ENCODE measurements around the gene RNF224.

Gene RNF224

DNA sequence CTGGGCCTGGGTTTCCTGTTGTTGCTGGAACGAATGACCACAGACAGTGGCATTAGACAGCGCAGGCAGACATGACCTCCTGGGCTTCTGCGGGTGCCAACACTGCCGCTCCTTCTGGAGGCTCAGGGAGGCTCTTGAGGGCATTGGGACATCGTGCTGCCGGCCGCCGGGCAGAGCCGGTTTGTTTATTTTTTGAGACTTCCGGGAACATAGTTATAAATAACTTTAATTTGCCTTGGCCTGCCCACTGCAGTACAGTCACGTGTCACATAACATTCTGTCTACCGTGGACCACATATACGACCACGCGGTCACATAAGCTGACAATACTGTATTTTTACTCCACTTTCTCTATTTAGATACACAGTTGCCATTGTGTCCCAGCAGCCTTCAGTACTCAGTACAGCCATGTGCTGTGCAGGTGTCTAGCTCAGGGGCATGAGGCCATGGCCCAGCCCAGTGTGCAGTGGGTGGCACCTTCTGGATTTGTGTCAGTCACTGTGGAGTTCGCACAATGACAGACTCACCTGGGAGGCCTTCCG, 42.0 kb downstream of the RNF224 start:
- in situ Hi-C loops (cut with MboI; ENCODE audit: low sequenced_read_pairs), result no loop called here

DNA sequence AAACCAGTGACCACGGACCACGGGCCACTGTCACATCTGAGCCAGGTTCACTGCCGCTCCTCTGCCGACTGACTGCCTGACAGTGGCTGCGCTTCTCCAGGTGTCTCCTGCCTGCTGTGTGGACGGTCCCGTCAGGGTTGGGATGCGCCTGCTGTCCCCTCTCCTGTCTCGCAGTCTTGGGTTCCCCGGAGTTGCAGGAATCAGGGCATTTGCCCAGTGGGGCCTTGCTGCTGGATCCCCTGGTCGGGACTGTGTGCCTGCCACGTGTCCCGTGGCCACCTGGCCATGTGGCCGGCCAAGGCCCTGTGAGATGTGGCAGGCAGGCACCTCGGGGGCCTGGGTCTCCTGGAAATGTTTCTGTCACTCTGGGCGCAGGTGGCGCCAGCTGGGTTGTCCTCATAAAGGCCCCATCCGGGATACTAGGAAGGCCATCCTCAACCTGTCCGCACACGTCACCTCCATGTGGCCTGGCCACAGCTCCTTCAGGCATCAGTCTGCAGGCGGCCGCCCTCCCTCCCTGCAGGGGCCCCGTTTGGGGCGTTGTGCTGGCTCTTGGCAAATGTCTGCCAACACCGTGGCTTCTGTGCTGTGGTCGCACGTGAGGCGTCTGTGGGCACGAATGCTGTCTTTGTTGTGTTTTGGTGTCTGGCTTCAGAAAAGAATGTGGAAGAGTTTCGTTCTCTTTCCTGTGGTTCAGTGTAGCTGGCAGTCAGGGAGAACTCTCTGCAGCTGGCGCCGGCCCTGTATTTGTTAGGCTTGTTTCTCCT, 43.8 kb downstream of the RNF224 start:
- in situ Hi-C loops (cut with MboI; ENCODE audit: low sequenced_read_pairs), result no loop called here

DNA sequence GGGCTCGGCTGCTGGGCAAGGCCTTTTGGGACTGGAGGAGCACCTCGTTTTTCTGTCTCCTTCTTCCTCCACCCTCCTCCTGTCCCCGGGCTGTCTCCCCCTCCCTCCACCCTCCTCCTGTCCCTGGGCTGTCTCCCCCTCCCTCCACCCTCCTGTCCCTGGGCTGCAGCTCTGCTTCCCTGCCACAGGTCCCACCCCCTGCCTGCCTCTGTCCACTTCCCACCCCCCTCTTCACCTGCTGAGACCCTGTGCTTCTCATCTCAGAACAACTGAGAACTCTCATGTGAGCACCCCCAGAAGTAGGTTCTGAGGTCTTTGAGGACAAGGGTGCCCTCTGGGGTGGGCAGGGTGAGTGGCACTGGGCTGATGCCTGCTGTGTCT, 44.4 kb downstream of the RNF224 start:
- in situ Hi-C loops (cut with MboI; ENCODE audit: low sequenced_read_pairs), result no loop called here

DNA sequence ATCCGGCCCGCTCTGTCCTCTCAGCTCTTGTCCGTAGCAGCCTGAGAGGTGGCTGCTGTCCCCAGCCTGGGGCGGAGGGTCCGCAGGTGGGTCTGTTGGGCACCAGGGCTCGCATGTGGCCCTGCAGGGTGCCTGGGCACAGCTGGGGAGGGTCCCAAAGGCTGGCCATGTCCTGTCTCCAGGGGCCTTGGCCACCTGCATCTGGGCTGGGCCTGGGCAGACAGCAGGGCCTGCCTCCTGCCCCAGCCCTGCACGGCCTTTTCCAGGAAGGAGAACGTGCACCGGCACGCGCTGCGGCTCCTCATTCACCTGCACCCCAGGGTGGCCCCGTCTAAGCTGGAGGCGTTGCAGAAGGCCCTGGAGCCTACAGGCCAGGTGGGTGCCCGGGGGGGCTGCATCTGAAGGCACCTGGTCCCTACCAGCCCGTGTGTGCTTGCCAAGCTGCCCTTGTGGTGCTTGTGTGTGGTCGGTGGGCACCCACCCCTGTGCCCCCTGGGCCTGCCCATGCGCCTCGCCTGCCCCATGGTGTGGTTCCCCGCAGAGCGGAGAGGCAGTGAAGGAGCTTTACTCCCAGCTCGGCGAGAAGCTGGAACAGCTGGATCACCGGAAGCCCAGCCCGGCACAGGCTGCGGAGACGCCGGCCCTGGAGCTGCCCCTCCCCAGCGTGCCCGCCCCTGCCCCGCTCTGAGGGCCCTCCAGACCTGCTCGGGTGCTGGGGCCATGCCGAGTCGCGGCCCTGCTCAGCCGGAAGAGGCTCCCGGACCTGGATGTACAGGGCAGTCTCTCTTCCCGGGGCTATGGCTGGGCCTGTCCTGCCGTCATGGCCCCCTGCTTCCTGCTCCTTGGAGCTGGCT, 45.2 kb downstream of the RNF224 start:
- in situ Hi-C loops (cut with MboI; ENCODE audit: low sequenced_read_pairs), result no loop called here

DNA sequence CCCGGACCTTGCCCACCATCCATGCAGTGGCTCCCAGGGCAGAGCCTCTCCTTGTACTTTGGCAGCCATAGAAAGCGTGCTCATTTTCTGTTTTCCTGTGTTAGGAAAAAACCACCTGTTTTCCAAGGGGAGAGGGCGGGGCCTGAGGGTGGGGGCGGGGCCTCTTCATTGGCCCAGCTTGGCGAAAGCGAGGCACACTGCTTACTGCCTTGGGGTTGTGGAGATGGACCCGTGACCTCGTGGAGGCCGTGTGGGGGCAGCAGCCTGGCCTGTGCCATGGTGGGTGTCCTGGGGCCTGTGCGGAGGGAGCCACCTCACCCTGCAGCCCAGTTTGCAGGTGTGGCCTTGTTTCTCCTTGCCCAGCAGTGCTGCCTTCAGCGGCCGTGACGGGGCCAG, 45.8 kb downstream of the RNF224 start:
- in situ Hi-C loops (cut with MboI; ENCODE audit: low sequenced_read_pairs), result no loop called here

DNA sequence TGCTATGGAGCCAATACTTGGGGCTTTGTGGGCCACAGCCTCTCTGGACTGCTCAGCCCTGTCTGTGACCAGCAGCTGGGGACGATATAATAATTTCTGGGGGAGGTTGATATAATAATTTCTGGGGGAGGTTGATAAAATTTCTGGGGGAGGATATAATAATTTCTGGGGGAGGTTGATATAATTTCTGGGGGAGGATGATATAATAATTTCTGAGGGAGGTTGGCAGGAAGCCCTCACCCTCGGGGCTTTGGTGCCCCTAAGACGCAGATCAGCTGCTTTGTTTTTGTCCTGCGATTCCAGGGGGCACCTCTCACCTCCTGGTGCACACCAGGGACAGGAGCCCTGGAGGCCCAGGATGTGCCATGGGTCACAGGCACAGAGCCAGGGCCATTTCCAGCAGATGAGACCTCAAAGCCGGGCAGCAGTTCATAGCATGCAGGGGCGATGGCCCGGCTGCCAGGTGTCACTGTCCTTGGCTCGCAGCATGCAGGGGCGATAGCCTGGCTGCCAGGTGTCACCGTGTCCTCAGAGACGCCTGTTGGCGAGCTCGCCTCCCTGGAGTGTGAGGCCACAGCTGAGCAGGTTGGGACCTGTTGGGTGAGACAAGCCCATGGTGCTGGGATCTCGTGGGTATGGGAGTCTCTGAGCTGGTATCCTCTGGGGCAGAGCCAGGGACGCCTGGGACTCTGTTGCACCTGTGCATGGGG, 46.5 kb downstream of the RNF224 start:
- in situ Hi-C loops (cut with MboI; ENCODE audit: low sequenced_read_pairs), result no loop called here

DNA sequence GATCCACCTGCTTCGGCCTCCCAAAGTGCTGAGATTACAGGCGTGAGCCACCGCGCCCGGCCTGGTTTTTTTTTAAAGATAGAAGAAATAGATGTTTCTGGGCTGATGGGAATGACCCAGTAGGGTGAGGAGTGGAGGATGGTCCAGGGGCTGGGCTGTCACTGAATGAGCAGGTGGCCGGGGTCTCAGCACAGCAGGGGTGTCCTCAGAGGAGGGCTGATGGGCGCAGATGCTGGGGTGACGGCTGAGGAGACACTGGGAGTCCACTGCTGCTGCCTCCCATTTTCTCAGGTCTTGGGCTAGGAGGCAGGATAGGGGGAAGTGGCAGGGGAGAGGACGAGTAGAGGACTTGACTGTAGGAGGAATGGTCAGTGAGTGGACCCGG, 47.9 kb downstream of the RNF224 start:
- in situ Hi-C loops (cut with MboI; ENCODE audit: low sequenced_read_pairs), result no loop called here

DNA sequence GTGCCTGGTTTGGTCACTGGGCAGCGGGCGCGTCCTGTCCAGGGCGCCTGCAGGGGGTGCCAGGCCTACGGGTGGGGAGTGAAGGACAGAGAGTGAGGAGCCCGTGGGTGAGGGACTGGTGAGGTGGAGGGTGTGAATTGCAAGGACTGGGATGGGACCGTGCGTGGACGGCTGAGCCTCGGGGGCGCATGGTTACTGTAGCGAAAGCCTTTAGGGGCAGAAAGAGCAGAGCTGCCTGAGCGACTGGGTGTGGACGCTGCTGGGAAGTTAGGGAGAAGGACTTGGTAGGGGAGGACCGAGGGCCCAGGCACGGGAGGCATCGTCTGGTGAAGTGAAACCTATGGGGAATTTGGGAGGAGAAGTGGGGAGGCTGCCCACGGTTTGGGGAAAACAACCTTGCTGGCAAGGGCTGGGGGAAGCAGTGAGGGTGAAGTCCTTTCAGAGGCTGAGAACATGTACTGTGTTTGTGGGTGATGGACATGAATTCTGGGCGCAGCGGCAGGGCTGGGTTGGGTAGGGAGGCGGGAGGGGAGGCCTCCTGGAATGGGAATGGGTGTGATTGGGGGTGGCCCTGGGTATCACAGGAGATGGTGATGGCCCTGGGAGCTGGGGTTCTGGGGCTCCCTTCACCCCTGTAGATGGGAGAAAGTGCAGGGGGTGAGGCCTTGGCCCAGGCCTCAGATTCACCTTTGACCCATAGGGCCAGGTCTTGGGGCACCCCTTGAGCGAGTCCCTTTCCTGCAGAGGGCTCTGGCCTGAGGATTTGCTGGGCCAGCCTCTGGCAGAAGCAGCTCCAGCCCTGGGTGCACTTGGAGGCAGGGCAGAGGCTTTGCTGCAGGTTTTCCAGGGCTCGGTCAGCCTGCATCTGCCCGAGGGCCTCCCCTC, 48.5 kb downstream of the RNF224 start:
- in situ Hi-C loops (cut with MboI; ENCODE audit: low sequenced_read_pairs), result no loop called here

DNA sequence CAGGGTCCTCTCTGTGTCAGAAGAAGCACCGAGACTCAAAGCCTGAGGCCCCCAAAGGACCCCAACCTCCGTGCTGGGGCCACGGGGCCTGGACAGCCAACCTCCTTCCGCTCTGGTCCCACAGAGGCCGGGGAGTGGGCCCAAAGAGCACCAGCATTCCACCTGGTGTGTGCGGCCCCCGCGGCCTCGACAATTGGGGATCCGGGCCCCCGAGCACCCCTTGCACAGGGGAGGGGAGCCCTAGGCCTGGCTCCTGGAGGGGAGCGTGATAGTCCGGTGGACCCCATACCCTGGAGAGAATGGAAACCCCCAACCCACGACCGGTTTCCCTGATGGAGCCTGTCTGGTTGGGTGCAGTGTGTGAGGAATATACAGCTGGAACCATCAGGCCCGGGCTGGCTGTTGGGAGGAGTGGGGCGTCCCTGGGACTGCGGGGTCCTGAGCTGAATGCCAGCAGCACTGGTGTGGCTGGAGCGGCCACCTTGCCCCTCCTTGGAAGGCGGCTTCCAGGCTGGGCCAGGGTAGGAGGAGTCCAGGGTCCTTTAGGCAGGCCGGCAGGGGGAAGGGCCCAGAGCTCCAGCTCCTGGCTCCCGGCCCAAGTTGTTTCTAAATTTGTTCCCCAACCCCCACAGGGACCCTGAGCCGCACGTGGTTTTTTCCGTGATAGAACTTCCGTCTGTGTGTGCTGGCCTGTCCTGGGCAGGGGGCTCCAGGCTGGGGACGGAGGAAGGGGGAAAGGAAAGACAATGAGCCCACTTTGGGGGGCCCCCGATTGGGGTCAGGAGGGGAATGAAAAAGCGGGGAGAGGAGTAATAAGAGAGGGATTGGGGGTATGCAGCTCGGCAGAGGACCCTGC, 49.4 kb downstream of the RNF224 start:
- in situ Hi-C loops (cut with MboI; ENCODE audit: low sequenced_read_pairs), result no loop called here

DNA sequence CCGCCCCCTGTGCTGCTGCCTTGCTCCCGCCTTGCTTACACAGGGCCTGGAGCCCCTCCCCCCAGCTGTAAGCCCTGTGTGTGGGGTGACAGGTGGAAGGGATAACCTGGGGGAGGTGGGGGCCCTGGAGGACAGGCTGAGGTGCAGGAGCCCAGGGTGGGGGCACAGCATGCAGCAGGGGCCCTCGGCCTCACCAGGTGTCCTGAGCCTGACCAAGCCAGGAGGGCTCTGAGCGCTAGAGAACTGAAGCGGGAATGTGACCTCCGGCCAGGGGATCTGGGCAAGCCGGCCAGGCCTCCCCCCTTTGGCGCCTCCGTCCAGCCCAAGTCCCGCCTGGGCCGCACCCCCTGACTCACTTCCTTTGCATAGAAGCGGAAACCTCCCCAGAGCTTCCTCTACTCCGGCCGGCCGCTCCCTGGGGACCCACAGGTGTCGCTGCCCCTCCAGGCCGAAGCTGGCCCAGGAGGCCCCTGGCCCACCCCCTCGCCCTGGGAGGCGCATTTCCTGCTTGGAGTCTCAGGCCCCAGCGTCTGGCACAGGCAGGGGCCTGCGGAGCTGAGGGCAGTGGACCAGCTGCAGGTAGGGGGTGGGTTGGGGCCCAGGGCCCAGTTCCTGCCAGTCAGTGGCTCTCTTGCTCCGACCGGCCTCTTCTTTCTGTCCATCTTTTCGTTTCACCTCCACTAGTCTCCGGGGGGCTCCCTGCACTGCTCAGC, 50.2 kb downstream of the RNF224 start, which contains the start of gene TOR4A:
Gene TOR4A, plus strand, starts transcription at position 398 of the 713 bp plus-strand sequence. CDS start 964 bp downstream, outside the sequence.
- in situ Hi-C loops (cut with MboI; ENCODE audit: low sequenced_read_pairs), result no loop called here

DNA sequence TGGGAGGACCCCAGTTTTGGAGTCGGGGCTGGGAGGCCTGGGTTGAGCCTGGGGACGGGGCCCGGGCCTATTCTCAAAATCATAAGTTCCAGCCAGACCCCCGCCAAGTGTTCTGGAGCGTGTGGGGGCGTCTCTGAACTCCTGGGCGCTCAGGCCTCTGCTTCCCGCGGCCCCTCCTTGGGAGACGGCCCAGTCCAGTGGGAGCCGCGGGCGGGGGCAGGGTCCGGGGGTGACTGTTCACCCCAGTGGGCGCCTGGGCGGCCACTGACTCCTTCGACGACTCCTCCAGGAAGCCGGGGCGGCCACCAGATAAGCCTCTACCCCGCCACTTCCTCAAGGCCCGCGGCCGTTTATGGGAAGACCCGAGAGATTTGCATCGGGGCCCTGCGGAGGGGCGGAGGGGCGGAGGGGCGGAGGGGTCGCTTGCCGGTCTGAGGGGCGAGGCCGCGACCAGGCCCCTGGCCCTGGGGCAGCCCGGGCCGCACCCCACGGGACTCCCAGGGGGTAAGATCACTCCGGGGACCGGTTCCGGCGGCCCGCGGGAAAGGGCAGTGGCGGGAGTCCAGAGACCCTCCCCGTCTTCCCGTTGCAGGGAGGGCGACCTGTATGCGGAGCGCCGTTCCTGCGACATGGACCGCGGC, 50.9 kb downstream of the RNF224 start:
- in situ Hi-C loops (cut with MboI; ENCODE audit: low sequenced_read_pairs), result no loop called here
